ENCODE results near the gene TGFA. TPM values are rescaled to one million over a fixed set of nuclear protein-coding genes. Genes with fewer than 3 reads are reported as not detected.

The TGFA gene
- total RNA-seq, 6 donors from 2014 or later: 4.2 to 19.6 (median 10.7) TPM

GRCh38 chr2:70503896-70504295 is 49.7 kb downstream of the TGFA start:
- WGBS, 2 donors: 83 to 84% methylated on average over 4 of the region's 4 CpGs
- no peaks in the 10 kb centered on the region for H3K4me1 ChIP-seq
- H3K27me3 ChIP-seq: no peaks in the 10 kb centered on the region
- no peak overlapping the region for H3K27ac ChIP-seq
- no peaks in the 10 kb centered on the region for H3K36me3 ChIP-seq
- DNase-seq: no peak
- ATAC-seq (ENCODE audit: low FRiP score in 2 of 2): no peak
- TF ChIP-seq CTCF (IDR thresholded peaks at IDR 0.05) (no peak), POLR2AphosphoS5 (IDR thresholded peaks at IDR 0.05) (no peak), POLR2A (IDR thresholded peaks at IDR 0.05) (no peak), EP300 (IDR thresholded peaks at IDR 0.05) (no peak)
- no peak overlapping the region for H3K4me3 ChIP-seq
- H3K9me3 ChIP-seq: no peaks in the 10 kb centered on the region

- H3K4me3 ChIP-seq: no peak overlapping the region
- DNase-seq (no peak), ATAC-seq (ENCODE audit: low FRiP score in 2 of 2) (no peak)
- H3K36me3 ChIP-seq: no peaks in the 10 kb centered on the region
- no peaks in the 10 kb centered on the region for H3K27me3 ChIP-seq
- no peak overlapping the region for H3K27ac ChIP-seq
- 58 to 63% methylated on average over 4 of the region's 4 CpGs for WGBS, 2 donors
- no peaks in the 10 kb centered on the region for H3K4me1 ChIP-seq
- H3K9me3 ChIP-seq: no peaks in the 10 kb centered on the region
- no peak for TF ChIP-seq POLR2A (IDR thresholded peaks at IDR 0.05)
- no peak for TF ChIP-seq EP300 (IDR thresholded peaks at IDR 0.05)
- no peak for TF ChIP-seq POLR2AphosphoS5 (IDR thresholded peaks at IDR 0.05)
- TF ChIP-seq CTCF (IDR thresholded peaks at IDR 0.05): no peak
Measured at GRCh38 chr2:70501728-70502127, 51.9 kb downstream of the TGFA start.

GRCh38 chr2:70501215-70501614 is 52.4 kb downstream of the TGFA start:
- DNase-seq (no peak), ATAC-seq (ENCODE audit: low FRiP score in 2 of 2) (no peak)
- Histone ChIP-seq H3K36me3 (no peaks in the 10 kb centered on the region), H3K4me3 (no peak overlapping the region), H3K27ac (no peak overlapping the region), H3K27me3 (no peaks in the 10 kb centered on the region), H3K9me3 (no peaks in the 10 kb centered on the region), H3K4me1 (no peaks in the 10 kb centered on the region)
- WGBS, 2 donors: 87 to 93% methylated on average over 1 of the region's 1 CpG
- TF ChIP-seq EP300 (IDR thresholded peaks at IDR 0.05) (no peak), CTCF (IDR thresholded peaks at IDR 0.05) (no peak), POLR2A (IDR thresholded peaks at IDR 0.05) (no peak), POLR2AphosphoS5 (IDR thresholded peaks at IDR 0.05) (no peak)

GRCh38 chr2:70499253-70499652 is 54.4 kb downstream of the TGFA start:
- H3K4me3 ChIP-seq: no peak overlapping the region
- 92% methylated on average over 7 of the region's 7 CpGs for WGBS, 2 donors
- no peaks in the 10 kb centered on the region for H3K36me3 ChIP-seq
- no peaks in the 10 kb centered on the region for H3K27me3 ChIP-seq
- H3K4me1 ChIP-seq: no peaks in the 10 kb centered on the region
- H3K27ac ChIP-seq: no peak overlapping the region
- ATAC-seq (ENCODE audit: low FRiP score in 2 of 2): no peak
- no peak for TF ChIP-seq POLR2A (IDR thresholded peaks at IDR 0.05)
- no peak for TF ChIP-seq CTCF (IDR thresholded peaks at IDR 0.05)
- no peak for TF ChIP-seq EP300 (IDR thresholded peaks at IDR 0.05)
- no peak for TF ChIP-seq POLR2AphosphoS5 (IDR thresholded peaks at IDR 0.05)
- no peak for DNase-seq
- H3K9me3 ChIP-seq: no peaks in the 10 kb centered on the region

- WGBS, 2 donors: 88 to 92% methylated on average over 1 of the region's 1 CpG
- ATAC-seq (ENCODE audit: low FRiP score in 2 of 2) (no peak), DNase-seq (no peak)
- Histone ChIP-seq H3K27me3 (no peaks in the 10 kb centered on the region), H3K36me3 (no peaks in the 10 kb centered on the region), H3K9me3 (no peaks in the 10 kb centered on the region), H3K4me3 (no peak overlapping the region), H3K27ac (no peak overlapping the region), H3K4me1 (no peaks in the 10 kb centered on the region)
- peak in 1 of 6 experiments; percentile 1 for TF ChIP-seq CTCF (IDR thresholded peaks at IDR 0.05)
- no peak for TF ChIP-seq POLR2AphosphoS5 (IDR thresholded peaks at IDR 0.05)
Measured at GRCh38 chr2:70498528-70498927, 55.1 kb downstream of the TGFA start.

Measured in upper lobe of left lung (tissue), 6 donors.